ENCODE data around the gene THSD4. TPM values are rescaled to one million over a fixed set of nuclear protein-coding genes. Genes with fewer than 3 reads are reported as not detected.

Gene THSD4
- total RNA-seq, 1 donor from 2014 or later, result 2.5 TPM

DNA sequence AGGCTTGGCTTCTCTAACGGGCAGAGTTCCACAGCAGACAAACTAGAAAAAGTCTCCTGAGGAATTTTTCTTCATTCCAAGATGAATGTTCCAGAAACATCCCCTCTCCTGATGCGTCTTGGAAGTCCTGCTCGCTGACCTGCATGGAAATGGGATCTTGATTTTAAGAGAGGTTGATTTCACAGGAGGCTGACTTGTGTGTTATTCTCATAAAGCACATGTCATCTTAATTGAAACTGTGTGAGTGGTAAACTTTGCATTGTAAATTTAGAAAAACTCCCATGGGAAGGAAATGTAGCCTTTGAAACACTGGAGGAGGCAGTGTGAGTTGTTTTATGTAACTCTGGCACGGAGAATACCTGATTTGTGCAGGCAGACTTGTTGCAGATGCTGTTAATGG is 357.3 kb downstream of the THSD4 start:
- no peaks in the 10 kb centered on the region for H4K20me1 ChIP-seq (ENCODE audit: insufficient read depth, low read length)
- no peak overlapping the region for H3K4me3 ChIP-seq (ENCODE audit: insufficient read depth, low read depth, low read length)
- FAIRE-seq (no peak), DNase-seq (ENCODE audit: low read depth) (no peak)
- H3K27me3 Mint-ChIP-seq (ENCODE audit: low read depth, unreplicated experiment), result peaks cover 4% of the 10 kb centered on the region
- H3K4me1 Mint-ChIP-seq (ENCODE audit: low read depth, unreplicated experiment), result peaks cover 2% of the 10 kb centered on the region
- no peak for TF ChIP-seq CTCF (IDR thresholded peaks at IDR 0.05; ENCODE audit: insufficient read depth, low read depth, low read length)
- no peak for TF ChIP-seq EZH2 (IDR thresholded peaks at IDR 0.05; ENCODE audit: insufficient read depth, low read length)
- no peak overlapping the region for H2AFZ ChIP-seq (ENCODE audit: low read depth, low read length)
- no peak overlapping the region for H3K4me2 ChIP-seq (ENCODE audit: low read length)
- peaks cover 2% of the 10 kb centered on the region for H3K9me3 Mint-ChIP-seq (ENCODE audit: unreplicated experiment)
- H3K36me3 Mint-ChIP-seq (ENCODE audit: low read depth, unreplicated experiment), result no peaks in the 10 kb centered on the region
- H3K27me3 ChIP-seq (ENCODE audit: insufficient read depth, low read length), result no peaks in the 10 kb centered on the region
- peaks cover 3% of the 10 kb centered on the region for H3K4me1 ChIP-seq (ENCODE audit: insufficient read depth, low read length)
- H3K9me3 ChIP-seq (ENCODE audit: insufficient read depth, low read depth, low read length), result no peaks in the 10 kb centered on the region
- no peak overlapping the region for H3K27ac ChIP-seq (ENCODE audit: low read depth, low read length)
- H3K79me2 ChIP-seq (ENCODE audit: insufficient read depth, low read length), result no peaks in the 10 kb centered on the region
- no peak overlapping the region for H3K4me3 Mint-ChIP-seq (ENCODE audit: unreplicated experiment)
- no peak overlapping the region for H3K27ac Mint-ChIP-seq (ENCODE audit: unreplicated experiment)
- H3K9ac ChIP-seq (ENCODE audit: low read length), result no peak overlapping the region
- H3K36me3 ChIP-seq (ENCODE audit: insufficient read depth, low read length), result no peaks in the 10 kb centered on the region

GRCh38 chr15:71473751-71474150 is 358.5 kb downstream of the THSD4 start:
- no peaks in the 10 kb centered on the region for H3K9me3 ChIP-seq (ENCODE audit: insufficient read depth, low read depth, low read length)
- no peaks in the 10 kb centered on the region for H3K36me3 ChIP-seq (ENCODE audit: insufficient read depth, low read length)
- no peak overlapping the region for H2AFZ ChIP-seq (ENCODE audit: low read depth, low read length)
- no peak overlapping the region for H3K4me3 ChIP-seq (ENCODE audit: insufficient read depth, low read depth, low read length)
- H3K9me3 Mint-ChIP-seq (ENCODE audit: unreplicated experiment), result peaks cover 2% of the 10 kb centered on the region
- H3K27me3 ChIP-seq (ENCODE audit: insufficient read depth, low read length), result no peaks in the 10 kb centered on the region
- no peak overlapping the region for H3K4me3 Mint-ChIP-seq (ENCODE audit: unreplicated experiment)
- H3K4me2 ChIP-seq (ENCODE audit: low read length), result no peak overlapping the region
- peaks cover 2% of the 10 kb centered on the region for H3K4me1 Mint-ChIP-seq (ENCODE audit: low read depth, unreplicated experiment)
- H3K27ac Mint-ChIP-seq (ENCODE audit: unreplicated experiment), result no peak overlapping the region
- FAIRE-seq, result no peak
- no peak for DNase-seq (ENCODE audit: low read depth)
- TF ChIP-seq EZH2 (IDR thresholded peaks at IDR 0.05; ENCODE audit: insufficient read depth, low read length) (no peak), CTCF (IDR thresholded peaks at IDR 0.05; ENCODE audit: insufficient read depth, low read depth, low read length) (no peak)
- no peaks in the 10 kb centered on the region for H3K36me3 Mint-ChIP-seq (ENCODE audit: low read depth, unreplicated experiment)
- no peak overlapping the region for H3K27ac ChIP-seq (ENCODE audit: low read depth, low read length)
- H3K9ac ChIP-seq (ENCODE audit: low read length), result no peak overlapping the region
- peaks cover 5% of the 10 kb centered on the region for H3K27me3 Mint-ChIP-seq (ENCODE audit: low read depth, unreplicated experiment)
- H4K20me1 ChIP-seq (ENCODE audit: insufficient read depth, low read length), result no peaks in the 10 kb centered on the region
- H3K79me2 ChIP-seq (ENCODE audit: insufficient read depth, low read length), result no peaks in the 10 kb centered on the region
- peaks cover 3% of the 10 kb centered on the region for H3K4me1 ChIP-seq (ENCODE audit: insufficient read depth, low read length)

DNA sequence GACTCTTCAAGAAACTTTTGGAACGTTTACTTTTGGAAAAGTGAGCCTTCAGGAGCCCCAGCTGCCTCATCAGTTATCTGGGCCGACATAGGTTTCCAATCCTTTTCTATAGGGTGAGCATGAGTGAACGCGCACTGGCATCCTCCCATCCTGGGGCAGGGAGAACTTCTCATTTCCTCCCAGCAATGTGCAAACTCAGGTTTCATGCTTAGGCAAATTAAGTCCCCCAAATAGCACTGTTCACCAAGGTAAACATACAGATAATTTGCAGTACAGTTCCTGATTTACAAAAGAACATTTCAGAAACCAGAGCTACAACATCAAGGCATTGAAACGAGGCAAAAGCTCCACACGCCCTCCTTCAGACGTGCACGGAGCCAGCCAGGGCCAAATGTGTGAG is 361.6 kb downstream of the THSD4 start:
- TF ChIP-seq CTCF (IDR thresholded peaks at IDR 0.05; ENCODE audit: insufficient read depth, low read depth, low read length) (no peak), EZH2 (IDR thresholded peaks at IDR 0.05; ENCODE audit: insufficient read depth, low read length) (no peak)
- H3K4me2 ChIP-seq (ENCODE audit: low read length), result no peak overlapping the region
- no peak overlapping the region for H3K9ac ChIP-seq (ENCODE audit: low read length)
- no peaks in the 10 kb centered on the region for H3K36me3 ChIP-seq (ENCODE audit: insufficient read depth, low read length)
- Mint-ChIP-seq H3K4me3 (ENCODE audit: unreplicated experiment) (no peak overlapping the region), H3K27me3 (ENCODE audit: low read depth, unreplicated experiment) (peaks cover 5% of the 10 kb centered on the region), H3K27ac (ENCODE audit: unreplicated experiment) (no peak overlapping the region), H3K9me3 (ENCODE audit: unreplicated experiment) (peaks cover 2% of the 10 kb centered on the region), H3K4me1 (ENCODE audit: low read depth, unreplicated experiment) (no peaks in the 10 kb centered on the region), H3K36me3 (ENCODE audit: low read depth, unreplicated experiment) (no peaks in the 10 kb centered on the region)
- no peak overlapping the region for H3K27ac ChIP-seq (ENCODE audit: low read depth, low read length)
- H3K4me1 ChIP-seq (ENCODE audit: insufficient read depth, low read length), result no peaks in the 10 kb centered on the region
- no peak overlapping the region for H3K4me3 ChIP-seq (ENCODE audit: insufficient read depth, low read depth, low read length)
- no peaks in the 10 kb centered on the region for H3K79me2 ChIP-seq (ENCODE audit: insufficient read depth, low read length)
- FAIRE-seq (no peak), DNase-seq (ENCODE audit: low read depth) (no peak)
- H4K20me1 ChIP-seq (ENCODE audit: insufficient read depth, low read length), result no peaks in the 10 kb centered on the region
- H3K27me3 ChIP-seq (ENCODE audit: insufficient read depth, low read length), result no peaks in the 10 kb centered on the region
- H3K9me3 ChIP-seq (ENCODE audit: insufficient read depth, low read depth, low read length), result no peaks in the 10 kb centered on the region
- no peak overlapping the region for H2AFZ ChIP-seq (ENCODE audit: low read depth, low read length)
